Ovary (tissue), 10 donors: ENCODE results near the gene NPM3. TPM values are rescaled to one million over a fixed set of nuclear protein-coding genes. Genes with fewer than 3 reads are reported as not detected.

ENCODE experiments used
- DNase-seq, 5 donors: peaks; one replicate each; pipeline ENCODE4 v3.0.0-alpha.2; 2019 to 2020
- H3K27ac ChIP-seq, 2 donors: fragments of 200-600 bp; one replicate each; pipeline versions ENCODE4 v1.5.1 to v1.8.0; 2019 to 2022
- H3K27me3 ChIP-seq: fragments of 200-600 bp; one replicate; pipeline ENCODE4 v1.8.0; 2022
- H3K36me3 ChIP-seq: fragments of 200-600 bp; sonication (generic); one replicate; pipeline ENCODE4 v1.5.1; 2019
- H3K4me1 ChIP-seq: one replicate; pipeline ENCODE4 v1.8.1; 2013; ENCODE audit warnings: mild to moderate bottlenecking, moderate library complexity; ENCODE audit not compliant: insufficient read depth
- H3K4me3 ChIP-seq: fragments of 200-600 bp; sonication (generic); one replicate; pipeline ENCODE4 v1.5.1; 2017
- H3K9me3 ChIP-seq, 2 donors: fragments of 200-600 bp in 1 of 2; sonication (generic) in 1 of 2; one replicate each; pipeline versions ENCODE4 v1.5.1 to v1.8.1; 2013 to 2019; ENCODE audit warnings: mild to moderate bottlenecking in 1 of 2, moderate library complexity in 1 of 2
- CTCF ChIP-seq, 3 donors: fragments of 450-650 bp in 2 of 3; fragments of 200-600 bp in 1 of 3; IDR thresholded peaks; one replicate each; pipeline versions ENCODE4 v1.5.1 to v1.8.0; 2016 to 2022; ENCODE audit warnings: antibody characterized with exemption in 3 of 3, mild to moderate bottlenecking in 1 of 3
- EP300 ChIP-seq: sonication (generic); formaldehyde crosslinking; IDR thresholded peaks from one replicate; pipeline ENCODE4 v1.6.1; 2017; ENCODE audit warnings: antibody characterized with exemption
- POLR2A ChIP-seq: fragments of 450-650 bp; IDR thresholded peaks from one replicate; pipeline ENCODE4 v1.6.1; 2017; ENCODE audit warnings: antibody characterized with exemption, mild to moderate bottlenecking, moderate library complexity
- WGBS, 3 donors: extraction: QIAGEN DNeasy Blood & Tissue Kit in 1 of 3; methylation state at CpG; one replicate each; pipeline versions ENCODE4 v1.1.5 to v1.1.7; 2013 to 2017; 5-methylcytosine and 5-hydroxymethylcytosine counted together
- intact Hi-C, 4 donors: fragments of 100-400 bp; cut with DNase I; formaldehyde crosslinking; loops; one replicate each; pipeline versions ENCODE4 v1.11.0 to v1.15.1; 2022 to 2023
- long read RNA-seq, 3 donors: library from polyadenylated mRNA in 2 of 3; unstranded in 2 of 3; transcript quantifications; one replicate each; pipeline ENCODE4 v2.0.0 and lab custom pipeline, GENCODE V29; 2021 to 2026
- polyA plus RNA-seq, 2 donors: library from polyadenylated mRNA; stranded (reverse); fragments of 200-250 nt in 1 of 2; fragments of 350-450 nt in 1 of 2; fragmentation: Illumina TruSeq in 1 of 2; extraction: RNeasy Lipid Tissue Mini Kit (QIAGEN cat#74804) in 1 of 2; gene quantifications; one replicate each; pipeline ENCODE4 v1.2.3, GENCODE V29; 2013 to 2014
- total RNA-seq, 7 donors: library from RNA; depleted of rRNA in 2 of 7; stranded (reverse); fragments of >200 nt in 2 of 7; fragmentation: NEBNext Ultra II Directional in 3 of 7; extraction: Animal tissue kit (Norgen Biotek cat#: 25700) in 3 of 7; gene quantifications; one replicate each; pipeline versions ENCODE4 v1.1.0 to v1.2.4, GENCODE V29; 2016 to 2023
- donor health status: DM: no; HTN: no; CAD: no; lungs with moderate emphysema.
- donor health status: DM: no; HTN: no; CAD: no.
- donor health status: Bipolar disorder and iron deficiency.
- donor health status: DM: yes; HTN: yes; CAD: no.
- donor health status: DM: no; HTN: no; CAD: no.
- donor health status: DM: yes; HTN: yes; CAD: no.

The NPM3 gene
- total RNA-seq: 10 to 100 TPM; 23.1 to 64.8 (median 32.1) TPM
- 10 to 100 TPM; 11.0 to 41.5 TPM for polyA plus RNA-seq
- long read RNA-seq, donor 1, transcript NPM3-201 (6 exons, 877 nt): major isoform, 5 of 5 reads
- long read RNA-seq, donor 1, partial matches to known transcripts: 0 of 5 reads
- long read RNA-seq, donor 1, other reads (novel, unspliced or antisense): 0 of 5 reads
- long read RNA-seq, donor 2, transcript NPM3-201 (6 exons, 877 nt): major isoform, 55 of 57 reads
- long read RNA-seq, donor 2, partial matches to known transcripts: 0 of 57 reads
- long read RNA-seq, donor 2, other reads (novel, unspliced or antisense): 0 of 57 reads
- long read RNA-seq, donor 3, partial matches to known transcripts: 0 of 2 reads
- long read RNA-seq, donor 3, other reads (novel, unspliced or antisense): 0 of 2 reads

- Histone ChIP-seq H3K27me3 (no peaks in the 10 kb centered on the region), H3K9me3 (no peaks in the 10 kb centered on the region), H3K4me3 (peak within 1 kb of the TSS; percentile 53), H3K36me3 (no peaks in the 10 kb centered on the region), H3K27ac (no peak within 1 kb of the TSS), H3K4me1 (peaks cover 20% of the 10 kb centered on the region)
- TF ChIP-seq POLR2A: no peak
- no peak for TF ChIP-seq EP300
- TF ChIP-seq CTCF (IDR thresholded peaks at IDR 0.05): no peak
- DNase-seq: peak; percentile 74 to 83 (median 78)
- 1% methylated on average over 55 to 57 of the region's 57 CpGs for WGBS, 3 donors
- intact Hi-C loops: loop anchor here in 1 of 4 donors (10.0 kb wide), 1 partner anchor 178 kb away; no protein-coding TSS in a partner anchor
These were observed at the start of gene NPM3 for GRCh38 chr10:101782811-101783735. Gene NPM3, minus strand, starts transcription at chr10:101783446. Its CDS starts 56 bp downstream, at chr10:101783390.

GRCh38 chr10:101832325-101832771, 49.1 kb upstream of the NPM3 start:
- DNase-seq: peak in 2 of 5 donors; percentile 37 to 38
- Histone ChIP-seq H3K27me3 (no peaks in the 10 kb centered on the region), H3K36me3 (no peaks in the 10 kb centered on the region), H3K27ac (peak overlapping the region in 1 of 2 donors; percentile 27), H3K9me3 (no peaks in the 10 kb centered on the region), H3K4me3 (no peak overlapping the region), H3K4me1 (peaks cover 16% of the 10 kb centered on the region)
- no peak for TF ChIP-seq POLR2A
- TF ChIP-seq EP300: no peak
- no peak for TF ChIP-seq CTCF (IDR thresholded peaks at IDR 0.05)
- intact Hi-C loops: no loop called here
- WGBS, 3 donors: 45 to 51% (median 46%) methylated on average over 4 of the region's 4 CpGs

- H3K36me3 ChIP-seq: no peaks in the 10 kb centered on the region
- TF ChIP-seq POLR2A (no peak), EP300 (no peak), CTCF (IDR thresholded peaks at IDR 0.05) (no peak)
- H3K4me1 ChIP-seq: peaks cover 16% of the 10 kb centered on the region
- DNase-seq: no peak
- H3K27me3 ChIP-seq: no peaks in the 10 kb centered on the region
- H3K27ac ChIP-seq: peak overlapping the region; percentile 68 to 90
- no peaks in the 10 kb centered on the region for H3K9me3 ChIP-seq
- WGBS, 3 donors: 47 to 49% (median 48%) methylated on average over 9 of the region's 9 CpGs
- intact Hi-C loops: no loop called here
- peak overlapping the region; percentile 41 for H3K4me3 ChIP-seq
These were observed 48.0 kb upstream of the NPM3 start for GRCh38 chr10:101831169-101831811.
